Hepatocyte (in vitro differentiated cells): Measurements from ENCODE around the gene C6orf141.

Experiments used
- CTCF ChIP-seq: fragments of 200-600 bp; sonication (generic); IDR thresholded peaks from 2 replicates; pipeline ENCODE4 v1.5.1; 2016; ENCODE audit warnings: antibody characterized with exemption, mild to moderate bottlenecking; ENCODE audit not compliant: poor library complexity
- EZH2 ChIP-seq: fragments of 200-600 bp; sonication (generic); IDR thresholded peaks from 2 replicates; pipeline ENCODE4 v1.6.1; 2016; ENCODE audit warnings: antibody characterized with exemption, mild to moderate bottlenecking, borderline replicate concordance

- TF ChIP-seq CTCF, result no peak
- TF ChIP-seq EZH2, result no peak
Measured at GRCh38 chr6:49579649-49580048, 29.2 kb downstream of the C6orf141 start.
